Measurements from ENCODE around the gene NSL1.
"Not testable (repeated sequence)": the region's sequence is repeated elsewhere in the genome, so short reads cannot be mapped to it uniquely, and the experiment has no call there.

Gene NSL1

DNA sequence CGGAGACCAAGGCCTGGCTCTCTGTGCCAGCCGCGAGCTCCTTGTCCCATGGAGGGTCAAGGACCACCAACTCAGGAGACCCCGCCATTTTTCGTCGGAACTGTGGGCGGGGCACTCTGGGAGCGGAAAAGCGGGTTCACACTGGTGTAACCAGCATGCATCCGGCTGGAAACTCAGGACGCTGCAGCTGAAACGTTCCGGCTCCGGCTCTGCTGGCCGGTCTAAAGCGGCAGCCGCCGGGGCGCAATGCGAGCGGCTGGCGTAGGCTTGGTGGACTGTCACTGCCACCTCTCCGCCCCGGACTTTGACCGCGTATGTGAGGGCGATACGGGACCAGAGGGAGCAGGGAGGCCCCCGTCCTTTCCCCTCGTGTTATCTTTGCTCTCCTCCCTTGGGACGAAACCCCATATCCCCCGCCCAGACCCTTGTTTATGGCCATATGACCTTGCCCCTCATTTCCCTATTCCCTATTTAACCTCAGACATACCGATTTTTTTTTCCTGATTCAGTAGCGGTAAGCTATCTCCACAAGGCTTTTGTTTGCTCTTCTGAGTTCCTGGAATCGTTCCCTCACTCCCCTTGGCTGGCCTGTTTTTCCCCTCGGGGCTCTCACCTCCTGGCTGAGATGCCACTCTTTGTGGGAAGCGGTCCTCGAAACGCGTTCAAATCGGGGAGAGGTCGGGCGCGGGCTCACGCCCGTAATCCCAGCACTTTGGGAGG lies at the start of gene NSL1, which contains the start of gene TATDN3:
Gene NSL1 (minus strand): TSS at position 102 of the 720 bp plus-strand sequence. CDS start 14 bp downstream, at position 88.
Gene TATDN3 (plus strand): TSS at position 219 of the 720 bp plus-strand sequence. CDS start 28 bp downstream, at position 247.
- peak; percentile 98 for DNase-seq (ENCODE audit: low read depth, low spot score)

- DNase-seq (ENCODE audit: low read depth, low spot score): no peak
Measured at GRCh38 chr1:212838145-212838544, 46.6 kb upstream of the NSL1 start.

- DNase-seq (ENCODE audit: low read depth, low spot score): not testable (repeated sequence)
Measured at GRCh38 chr1:212833211-212834207, 41.9 kb upstream of the NSL1 start.

GRCh38 chr1:212828395-212828794 lies 36.8 kb upstream of the NSL1 start:
- DNase-seq (ENCODE audit: low read depth, low spot score): no peak

DNA sequence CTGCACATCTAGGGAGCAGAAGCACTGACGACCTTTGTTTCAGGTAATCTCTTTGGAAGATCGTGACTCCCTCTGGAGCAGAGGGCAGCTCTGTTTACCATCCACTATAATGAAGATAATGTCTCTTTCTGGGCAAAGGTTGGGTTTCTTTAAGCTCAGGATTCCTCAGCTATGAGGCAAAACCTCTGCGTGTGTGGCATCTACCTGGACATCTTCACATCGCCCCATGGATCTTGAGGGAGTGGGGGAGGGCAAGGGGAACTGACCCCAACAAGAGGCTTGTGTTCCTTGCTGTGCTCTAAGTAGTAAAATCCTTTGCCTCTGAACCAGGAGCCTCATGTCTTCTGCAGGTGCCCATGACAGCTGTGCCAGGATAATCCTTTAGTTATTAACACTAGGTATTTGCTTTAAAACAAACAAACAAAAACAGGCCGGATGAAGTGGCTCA lies 36.3 kb upstream of the NSL1 start:
- no peak for DNase-seq (ENCODE audit: low read depth, low spot score)

GRCh38 chr1:212827171-212827776 lies 35.7 kb upstream of the NSL1 start:
- DNase-seq (ENCODE audit: low read depth, low spot score): no peak

- DNase-seq (ENCODE audit: low read depth, low spot score): no peak
Measured at GRCh38 chr1:212825798-212826452, 34.3 kb upstream of the NSL1 start.

GRCh38 chr1:212824201-212824600 lies 32.6 kb upstream of the NSL1 start:
- DNase-seq (ENCODE audit: low read depth, low spot score): no peak

DNA sequence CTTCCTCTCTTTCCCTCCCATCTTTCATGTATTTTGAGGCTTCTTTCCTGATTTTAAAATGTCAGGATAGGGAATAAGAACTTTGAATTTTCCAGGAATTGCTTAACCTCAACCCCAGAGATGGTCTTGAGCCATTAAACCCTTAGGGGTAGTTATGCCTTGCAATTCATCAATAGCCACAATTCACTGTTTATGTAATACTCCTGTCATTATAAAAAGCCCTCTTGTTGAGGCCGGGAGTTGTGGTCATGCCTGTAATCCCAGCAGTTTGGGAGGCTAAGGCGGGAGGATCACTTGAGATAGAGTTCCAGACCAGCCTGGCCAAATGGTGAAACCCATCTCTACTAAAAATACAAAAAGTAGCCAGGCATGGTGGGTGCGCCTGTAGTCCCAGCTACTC lies 31.4 kb upstream of the NSL1 start:
- no peak for DNase-seq (ENCODE audit: low read depth, low spot score)

DNA sequence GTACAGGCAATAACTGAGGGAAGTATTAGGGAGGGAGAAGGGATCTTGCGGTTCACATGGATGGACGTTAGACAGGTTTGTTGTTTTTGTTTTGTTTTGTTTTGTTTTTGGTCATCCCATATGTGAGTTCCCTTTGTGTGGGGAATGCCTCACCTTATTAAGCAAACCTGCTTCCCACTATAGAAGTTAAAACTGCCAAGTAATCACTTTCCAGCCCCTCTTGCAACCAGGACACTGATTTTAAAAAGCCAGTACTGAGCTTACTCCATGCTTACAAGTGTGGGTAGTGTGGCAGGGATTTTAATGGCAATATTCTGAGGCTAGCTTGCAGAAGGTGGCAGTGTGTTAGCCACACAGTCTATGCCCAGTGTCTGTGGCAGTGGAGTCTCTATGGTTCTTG lies 29.4 kb upstream of the NSL1 start:
- DNase-seq (ENCODE audit: low read depth, low spot score): no peak

DNA sequence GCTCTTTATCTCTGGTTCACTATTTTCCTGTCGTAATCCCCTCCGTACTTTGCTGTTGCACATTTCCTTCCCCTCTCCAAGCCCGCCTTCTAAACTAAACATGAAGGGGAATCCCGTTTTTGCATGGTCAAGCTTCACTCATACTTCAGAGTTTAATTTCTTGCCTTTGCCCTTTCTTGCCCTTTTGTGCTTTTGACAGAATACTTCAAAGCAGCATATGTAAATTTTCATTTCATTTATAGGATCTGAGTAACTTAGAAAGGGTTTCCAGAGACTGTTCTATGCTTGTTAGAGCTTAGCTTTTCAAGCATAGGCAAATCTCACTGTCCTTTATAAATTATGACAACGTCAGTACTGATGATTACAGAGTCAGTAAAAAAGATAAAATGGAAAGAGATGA lies 28.1 kb upstream of the NSL1 start:
- DNase-seq (ENCODE audit: low read depth, low spot score): no peak

GRCh38 chr1:212816567-212817278 lies 25.1 kb upstream of the NSL1 start:
- DNase-seq (ENCODE audit: low read depth, low spot score): no peak

- DNase-seq (ENCODE audit: low read depth, low spot score): peak; percentile 16
Measured at GRCh38 chr1:212814537-212815334, 23.2 kb upstream of the NSL1 start.

- no peak for DNase-seq (ENCODE audit: low read depth, low spot score)
Measured at GRCh38 chr1:212805767-212806166, 14.2 kb upstream of the NSL1 start.

DNA sequence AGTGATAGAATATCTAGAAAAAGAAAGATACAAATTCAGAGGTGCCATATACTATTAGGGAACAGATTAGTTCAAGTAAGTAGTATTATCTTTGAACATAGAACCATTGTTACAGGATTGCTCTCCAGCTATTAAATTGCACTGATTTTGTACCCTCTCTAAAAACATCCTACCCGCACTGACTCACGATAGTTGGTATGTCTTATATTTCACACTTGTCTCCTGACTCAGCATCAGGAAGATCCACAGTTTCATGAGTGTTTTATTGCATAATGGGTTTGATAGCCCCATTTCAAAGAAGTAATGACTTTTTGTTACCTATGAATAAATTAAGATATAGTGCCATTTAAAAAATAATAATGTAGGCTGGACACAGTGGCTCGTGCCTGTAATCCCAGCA lies 6.1 kb upstream of the NSL1 start:
- DNase-seq (ENCODE audit: low read depth, low spot score): no peak

- no peak for DNase-seq (ENCODE audit: low read depth, low spot score)
Measured at GRCh38 chr1:212794561-212795014, 3.0 kb upstream of the NSL1 start.

DNA sequence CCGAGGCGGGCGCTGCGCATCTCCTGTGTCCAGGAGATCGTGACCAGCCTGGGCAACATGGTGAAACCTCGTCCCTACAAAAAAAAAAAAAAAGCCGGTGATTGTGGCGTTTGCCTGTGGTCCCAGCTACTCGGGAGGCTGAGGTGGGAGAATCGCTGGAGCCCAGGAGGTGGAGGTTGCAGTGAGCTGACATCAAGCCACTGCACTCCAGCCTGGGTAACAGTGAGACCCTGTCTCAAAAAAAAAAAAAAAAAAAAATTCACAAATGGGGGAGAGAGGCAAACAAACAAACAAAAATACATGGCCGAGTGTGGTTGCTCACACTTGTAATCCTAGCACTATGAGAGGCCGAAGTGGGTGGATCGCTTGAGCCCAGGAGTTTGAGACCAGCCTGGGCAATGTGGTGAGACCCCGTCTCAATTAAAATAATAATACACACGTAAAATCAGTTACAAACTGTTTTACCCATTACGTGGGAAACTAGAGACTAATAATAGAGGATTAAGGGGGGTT lies 875 bp upstream of the NSL1 start:
- peak; percentile 3 for DNase-seq (ENCODE audit: low read depth, low spot score)

- DNase-seq (ENCODE audit: low read depth, low spot score): no peak
Measured at GRCh38 chr1:212791261-212791675, 309 bp downstream of the NSL1 start.

GRCh38 chr1:212785871-212786270 lies 5.7 kb downstream of the NSL1 start:
- DNase-seq (ENCODE audit: low read depth, low spot score): no peak

DNA sequence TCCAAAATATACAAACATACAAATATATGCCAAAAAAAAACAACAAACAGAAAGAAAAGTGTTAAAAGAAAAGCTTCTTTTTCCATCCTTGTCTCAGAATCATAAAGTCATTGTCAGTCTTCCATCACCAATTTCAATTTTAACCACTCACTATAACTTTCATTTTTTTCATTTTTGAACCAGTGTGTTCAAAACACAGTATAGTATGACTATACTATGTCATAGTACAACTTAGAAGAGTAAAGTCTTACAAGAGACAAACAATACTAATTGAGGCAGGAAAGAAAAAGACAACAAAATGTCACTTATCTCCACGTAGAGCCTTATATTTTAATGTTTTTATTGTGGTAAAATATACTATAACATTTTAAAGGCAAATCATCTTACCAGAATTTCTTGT lies 7.6 kb downstream of the NSL1 start:
- no peak for DNase-seq (ENCODE audit: low read depth, low spot score)

All from astrocyte of the hippocampus (primary cell).